Gastrocnemius medialis (tissue), 4 donors: Measurements from ENCODE around the gene NUBPL.

ENCODE experiments used
- CTCF ChIP-seq, 5 experiments: fragments of 450-650 bp in 3 of 5; fragments of 200-600 bp in 2 of 5; sonication (generic) in 2 of 5; IDR thresholded peaks in 4 of 5; conservative IDR thresholded peaks in 1 of 5; 1 replicate in 4 of 5; 2 replicates in 1 of 5; pipeline ENCODE4 v1.5.1; 2016 to 2019; ENCODE audit warnings: antibody characterized with exemption in 5 of 5, mild to moderate bottlenecking in 3 of 5, moderate library complexity in 3 of 5
- POLR2A ChIP-seq, 2 donors: fragments of 450-650 bp; IDR thresholded peaks; one replicate each; pipeline ENCODE4 v1.6.1; 2017; ENCODE audit warnings: antibody characterized with exemption in 2 of 2, mild to moderate bottlenecking in 2 of 2, moderate library complexity in 2 of 2

DNA sequence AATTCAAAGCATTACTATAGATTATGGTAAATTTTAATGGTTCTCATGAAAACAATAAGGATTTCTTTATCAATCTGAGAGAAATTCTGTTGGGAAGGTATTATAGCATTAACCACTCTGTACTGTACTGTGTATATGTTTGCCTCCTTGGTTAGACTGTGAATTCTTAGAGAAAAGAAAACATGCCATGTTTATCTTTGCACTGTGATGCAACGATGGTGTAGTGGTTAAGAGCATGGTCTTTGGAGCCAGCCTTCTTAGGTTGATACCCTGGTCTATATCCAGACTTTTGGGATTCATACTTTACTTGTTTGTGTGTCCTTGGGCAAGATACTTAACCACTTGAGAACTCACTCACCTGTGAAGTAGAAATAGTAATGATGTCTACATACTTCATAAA lies 32.2 kb upstream of the NUBPL start:
- TF ChIP-seq CTCF (IDR thresholded peaks at IDR 0.05 in 4 of 5, conservative IDR thresholded peaks at IDR 0.05 in 1 of 5) = no peak
- no peak for TF ChIP-seq POLR2A (IDR thresholded peaks at IDR 0.05)
